ENCODE measurements around the gene C17orf100.
"Not testable (repeated sequence)": the region's sequence is repeated elsewhere in the genome, so short reads cannot be mapped to it uniquely, and the experiment has no call there.

The C17orf100 gene

GRCh38 chr17:6691958-6692357, 40.4 kb downstream of the C17orf100 start:
- DNase-seq (ENCODE audit: low read depth): not testable (repeated sequence)

GRCh38 chr17:6695051-6695450, 43.5 kb downstream of the C17orf100 start:
- DNase-seq (ENCODE audit: low read depth): no peak

- no peak for DNase-seq (ENCODE audit: low read depth)
Observed at GRCh38 chr17:6695565-6695964, 44.0 kb downstream of the C17orf100 start.

- DNase-seq (ENCODE audit: low read depth): no peak
Observed at GRCh38 chr17:6696906-6697305, 45.3 kb downstream of the C17orf100 start.

GRCh38 chr17:6698004-6698403, 46.4 kb downstream of the C17orf100 start:
- DNase-seq (ENCODE audit: low read depth): no peak

- no peak for DNase-seq (ENCODE audit: low read depth)
Observed at GRCh38 chr17:6699997-6700947, 48.7 kb downstream of the C17orf100 start.

GRCh38 chr17:6700948-6701307, 49.4 kb downstream of the C17orf100 start:
- DNase-seq (ENCODE audit: low read depth): no peak

- DNase-seq (ENCODE audit: low read depth): no peak
Observed at GRCh38 chr17:6701719-6702118, 50.2 kb downstream of the C17orf100 start.

GRCh38 chr17:6702567-6703215, 51.1 kb downstream of the C17orf100 start:
- DNase-seq (ENCODE audit: low read depth): no peak
